SK-N-SH (cell line): ENCODE results near the gene VASN. TPM values are rescaled to one million over a fixed set of nuclear protein-coding genes. Genes with fewer than 3 reads are reported as not detected.

Experiments used
- CTCF ChIA-PET: fragments of 300-600, 350-600 bp; formaldehyde crosslinking; extraction: SDS; loops from one replicate; lab custom pipeline; 2021; lab: Yijun Ruan, JAX
- POLR2A ChIA-PET: fragments of 350-600 bp; sonication (Branson Sonifier 250); formaldehyde crosslinking; extraction: SDS; loops from one replicate; lab custom pipeline; 2020; ENCODE audit warnings: antibody characterized with exemption, inconsistent platforms; lab: Yijun Ruan, JAX
- DNase-seq: peaks from one replicate; pipeline ENCODE4 v3.0.0; 2012
- H2AFZ ChIP-seq: fragments of 200-600 bp; sonication (generic); 2 replicates; pipeline ENCODE4 v1.8.1; 2016; ENCODE audit warnings: antibody characterized with exemption, mild to moderate bottlenecking, low read depth
- H3F3A ChIP-seq: fragments of 200-600 bp; sonication (generic); replicated peaks from 2 replicates; pipeline ENCODE3; 2016; ENCODE audit warnings: antibody characterized with exemption, mild to moderate bottlenecking; ENCODE audit not compliant: insufficient read depth
- H3K27ac ChIP-seq, 2 experiments: fragments of 200-500 bp in 1 of 2; fragments of 200-600 bp in 1 of 2; sonication (Bioruptor generic) in 1 of 2; sonication (generic), shearing (Covaris generic) in 1 of 2; 2 replicates each; pipeline versions ENCODE4 v1.5.1 to v1.6.1; 2014 to 2016; ENCODE audit warnings: low read depth in 2 of 2, inconsistent platforms in 1 of 2, low read length in 1 of 2, mild to moderate bottlenecking in 1 of 2, mixed read lengths in 1 of 2
- H3K27me3 ChIP-seq: fragments of 200-600 bp; sonication (generic), shearing (Covaris generic); 2 replicates; pipeline ENCODE4 v1.6.1; 2016; ENCODE audit warnings: mixed run types; ENCODE audit not compliant: insufficient read depth
- H3K36me3 ChIP-seq, 2 experiments: fragments of 200-500 bp in 1 of 2; fragments of 200-600 bp in 1 of 2; sonication (Bioruptor generic) in 1 of 2; sonication (generic) in 1 of 2; replicated peaks in 1 of 2; 2 replicates each; pipeline versions ENCODE3 to v1.5.1; 2014 to 2016; ENCODE audit warnings: low read length in 1 of 2, mild to moderate bottlenecking in 1 of 2; ENCODE audit not compliant: insufficient read depth in 2 of 2, control insufficient read depth in 1 of 2
- H3K4me1 ChIP-seq, 2 experiments: fragments of 200-500 bp in 1 of 2; fragments of 200-600 bp in 1 of 2; sonication (Bioruptor generic) in 1 of 2; sonication (generic), shearing (Covaris generic) in 1 of 2; 2 replicates each; pipeline versions ENCODE4 v1.5.1 to v1.6.1; 2014 to 2016; ENCODE audit warnings: low read depth in 1 of 2, low read length in 1 of 2, mixed run types in 1 of 2; ENCODE audit not compliant: insufficient read depth in 2 of 2, control insufficient read depth in 1 of 2
- H3K4me2 ChIP-seq: fragments of 200-600 bp; sonication (generic), shearing (Covaris generic); 2 replicates; pipeline ENCODE4 v1.6.1; 2017; ENCODE audit warnings: mixed run types
- H3K4me3 ChIP-seq, 2 experiments: fragments of 200-500 bp in 1 of 2; fragments of 200-600 bp in 1 of 2; sonication (Bioruptor generic) in 1 of 2; sonication (generic), shearing (Covaris generic) in 1 of 2; 2 replicates each; pipeline versions ENCODE4 v1.5.1 to v1.8.1; 2014 to 2016; ENCODE audit warnings: low read depth in 2 of 2, inconsistent platforms in 1 of 2, low read length in 1 of 2, mild to moderate bottlenecking in 1 of 2, mixed read lengths in 1 of 2, moderate library complexity in 1 of 2
- H3K79me2 ChIP-seq: fragments of 200-600 bp; sonication (generic); 2 replicates; pipeline ENCODE4 v1.8.1; 2017; ENCODE audit warnings: mild to moderate bottlenecking; ENCODE audit not compliant: insufficient read depth
- H3K9ac ChIP-seq: fragments of 200-600 bp; sonication (generic); 2 replicates; pipeline ENCODE4 v1.6.1; 2017; ENCODE audit warnings: mixed run types
- H3K9me2 ChIP-seq: fragments of 200-600 bp; sonication (generic); 2 replicates; pipeline ENCODE4 v1.6.1; 2017; ENCODE audit warnings: mixed run types
- H3K9me3 ChIP-seq: fragments of 200-600 bp; sonication (generic); 2 replicates; pipeline ENCODE4 v1.6.1; 2017; ENCODE audit warnings: mixed run types, mild to moderate bottlenecking, moderate library complexity
- H4K20me1 ChIP-seq: fragments of 200-600 bp; sonication (generic); 2 replicates; pipeline ENCODE4 v1.6.1; 2017; ENCODE audit warnings: mild to moderate bottlenecking, mixed run types; ENCODE audit not compliant: insufficient read depth
- CHD2 ChIP-seq: fragments of 150-350 bp; IDR thresholded peaks from 2 replicates; pipeline ENCODE4 v1.6.1; 2018; ENCODE audit warnings: low read length; ENCODE audit not compliant: partially characterized antibody
- ELF1 ChIP-seq: IDR thresholded peaks from 2 replicates; pipeline ENCODE4 v1.4.0; 2012
- EP300 ChIP-seq, 2 experiments: IDR thresholded peaks; 2 replicates each; pipeline versions ENCODE4 v1.4.0 to v1.6.1; 2012; ENCODE audit warnings: borderline replicate concordance in 1 of 2, low read depth in 1 of 2, low read length in 1 of 2
- EZH2phosphoT487 ChIP-seq: fragments of 200-600 bp; sonication (generic); IDR thresholded peaks from 2 replicates; pipeline ENCODE4 v1.6.1; 2017; ENCODE audit warnings: low read depth, mixed run types, mild to moderate bottlenecking, antibody characterized with exemption, moderate library complexity, borderline replicate concordance
- FOSL2 ChIP-seq: IDR thresholded peaks from 2 replicates; pipeline ENCODE4 v1.4.0; 2012; ENCODE audit warnings: low read depth, mild to moderate bottlenecking, moderate library complexity, borderline replicate concordance
- FOXM1 ChIP-seq: IDR thresholded peaks from 2 replicates; pipeline ENCODE4 v1.4.0; 2012; ENCODE audit warnings: low read depth, mild to moderate bottlenecking
- GABPA ChIP-seq: IDR thresholded peaks from 2 replicates; pipeline ENCODE4 v1.4.0; 2012; ENCODE audit warnings: low read depth, mild to moderate bottlenecking
- GATA2 ChIP-seq: sonication (generic); formaldehyde crosslinking; IDR thresholded peaks from 2 replicates; pipeline ENCODE4 v1.5.0; 2020; ENCODE audit warnings: mild to moderate bottlenecking, missing genetic modification reagents
- MEF2A ChIP-seq: IDR thresholded peaks from 2 replicates; pipeline ENCODE4 v1.4.0; 2012; ENCODE audit warnings: low read depth, borderline replicate concordance
- MXI1 ChIP-seq: IDR thresholded peaks from 2 replicates; pipeline ENCODE4 v1.6.1; 2012; ENCODE audit warnings: mild to moderate bottlenecking, low read depth, low read length, improper control_type of control experiment
- NFIC ChIP-seq: IDR thresholded peaks from 2 replicates; pipeline ENCODE4 v1.4.0; 2012; ENCODE audit warnings: borderline replicate concordance
- POLR2AphosphoS5 ChIP-seq: IDR thresholded peaks from 2 replicates; pipeline ENCODE4 v1.6.1; 2012; ENCODE audit warnings: low read depth, low read length
- RCOR1 ChIP-seq: fragments of 150-350 bp; IDR thresholded peaks from 2 replicates; pipeline ENCODE4 v1.6.1; 2017; ENCODE audit warnings: antibody characterized with exemption, low read length
- RXRA ChIP-seq: IDR thresholded peaks from 2 replicates; pipeline ENCODE4 v1.4.0; 2012; ENCODE audit warnings: low read depth, mild to moderate bottlenecking, borderline replicate concordance
- SMC3 ChIP-seq: IDR thresholded peaks from 2 replicates; pipeline ENCODE4 v1.6.1; 2012; ENCODE audit warnings: low read depth, low read length, improper control_type of control experiment
- TEAD4 ChIP-seq: IDR thresholded peaks from 2 replicates; pipeline ENCODE4 v1.4.0; 2012; ENCODE audit warnings: mild to moderate bottlenecking, borderline replicate concordance; ENCODE audit not compliant: insufficient read depth
- YY1 ChIP-seq: IDR thresholded peaks from 2 replicates; pipeline ENCODE4 v1.4.0; 2012; ENCODE audit warnings: low read depth, mild to moderate bottlenecking
- WGBS: methylation state at CpG from one replicate; pipeline ENCODE4 v1.1.6; 2017; ENCODE audit warnings: low lambda C conversion rate; 5-methylcytosine and 5-hydroxymethylcytosine counted together
- polyA plus RNA-seq, 3 experiments: library from polyadenylated mRNA; depleted of rRNA; stranded (reverse); fragments of >200 nt; gene quantifications; 2 replicates each; pipeline ENCODE4 v1.2.3, GENCODE V29; 2012

Gene VASN
- polyA plus RNA-seq, 1 of the 3 experiments (the other 2 are of a cell fraction), result 37.4 TPM

GRCh38 chr16:4410335-4411075 lies 38.9 kb downstream of the VASN start:
- Histone ChIP-seq H3K4me1 (peaks cover 6 to 24% of the 10 kb centered on the region in 2 experiments; a peak in 1 of 4 replicates), H3K4me2 (no peak overlapping the region), H3K9ac (no peak overlapping the region), H3K27me3 (no peaks in the 10 kb centered on the region), H3K79me2 (peaks cover 33% of the 10 kb centered on the region; the same call in 1 of the 2 replicates), H3K9me2 (no peaks in the 10 kb centered on the region), H3K27ac (no peak overlapping the region; a peak in 1 of 4 replicates), H4K20me1 (peaks cover 7% of the 10 kb centered on the region), H3F3A (no peaks in the 10 kb centered on the region), H3K9me3 (no peaks in the 10 kb centered on the region), H3K4me3 (no peak overlapping the region), H3K36me3 (peaks cover 0 to 16% of the 10 kb centered on the region in 2 experiments), H2AFZ (no peak overlapping the region)
- no peak for TF ChIP-seq FOSL2
- TF ChIP-seq ELF1, result no peak
- no peak for TF ChIP-seq FOXM1
- no peak for TF ChIP-seq MEF2A
- no peak for TF ChIP-seq YY1
- TF ChIP-seq CHD2, result peak; percentile 29
- TF ChIP-seq EP300 (IDR thresholded peaks at IDR 0.05; ENCODE audit: borderline replicate concordance in 1 of 2, low read depth in 1 of 2, low read length in 1 of 2), result peak in 1 of 2 experiments; percentile 70; a peak in 1 of 4 replicates
- TF ChIP-seq TEAD4, result no peak
- no peak for TF ChIP-seq NFIC
- 0 out of 2 replicates have a peak, but pooled peaks have one; percentile 51 for TF ChIP-seq RCOR1
- TF ChIP-seq MXI1, result peak; percentile 75
- no peak for TF ChIP-seq GATA2
- ChIA-PET CTCF (interaction anchor here (0.9 to 13.6 kb wide), 7 partner anchors 8 to 156 kb away, joined by 3 to 189 read pairs (median 6); no protein-coding TSS in a partner anchor), POLR2A (interaction anchor here (0.6 to 1.0 kb wide), 2 partner anchors 37 to 49 kb away, joined by 3 to 4 read pairs; no protein-coding TSS in a partner anchor)
- 79% methylated on average over 15 of the region's 15 CpGs for WGBS
- peak; percentile 76 for DNase-seq

- Histone ChIP-seq H4K20me1 (peaks cover 7% of the 10 kb centered on the region), H3K9me3 (no peaks in the 10 kb centered on the region), H3K9me2 (no peaks in the 10 kb centered on the region), H3K9ac (no peak overlapping the region), H3K4me3 (no peak overlapping the region), H3K36me3 (peaks cover 0 to 16% of the 10 kb centered on the region in 2 experiments), H3K4me1 (peaks cover 6 to 26% of the 10 kb centered on the region in 2 experiments; a peak in 1 of 4 replicates), H3K79me2 (peaks cover 37% of the 10 kb centered on the region; the same call in 1 of the 2 replicates), H3K4me2 (no peak overlapping the region), H3F3A (no peaks in the 10 kb centered on the region), H2AFZ (no peak overlapping the region), H3K27me3 (no peaks in the 10 kb centered on the region), H3K27ac (peak overlapping the region in 1 of 2 experiments; percentile 51; a peak in 1 of 4 replicates)
- ChIA-PET CTCF (interaction anchor here (1.8 to 13.6 kb wide), 4 partner anchors 9 to 53 kb away, joined by 4 to 189 read pairs (median 38); no protein-coding TSS in a partner anchor), POLR2A (no interaction called here)
- 87% methylated on average over 9 of the region's 16 CpGs for WGBS
- TF ChIP-seq RXRA (no peak), NFIC (no peak), ELF1 (no peak), RCOR1 (no peak), GABPA (no peak), YY1 (no peak), POLR2AphosphoS5 (no peak), SMC3 (no peak), MXI1 (no peak), FOXM1 (no peak), MEF2A (no peak), EZH2phosphoT487 (no peak)
- peak; percentile 37 for DNase-seq
Measured at GRCh38 chr16:4411684-4412083, 40.0 kb downstream of the VASN start.
